Smooth muscle cell (in vitro differentiated cells): ENCODE data around the gene CAPS. TPM values are rescaled to one million over a fixed set of nuclear protein-coding genes. Genes with fewer than 3 reads are reported as not detected.
"Not testable (repeated sequence)": the region's sequence is repeated elsewhere in the genome, so short reads cannot be mapped to it uniquely, and the experiment has no call there.

Experiments used
- DNase-seq: peaks from one replicate; lab custom pipeline; 2025; ENCODE audit not compliant: unreplicated experiment; lab: John Stamatoyannopoulos, UW
- H2AFZ ChIP-seq: fragments of 200-600 bp; sonication (generic); 2 replicates; pipeline ENCODE4 v1.6.0; 2016; ENCODE audit warnings: antibody characterized with exemption, low read depth, mild to moderate bottlenecking
- H3F3A ChIP-seq: fragments of 200-600 bp; sonication (generic); 2 replicates; pipeline ENCODE4 v1.6.0; 2017; ENCODE audit warnings: antibody characterized with exemption, low read depth
- H3K27ac ChIP-seq: fragments of 200-600 bp; sonication (generic); 2 replicates; pipeline ENCODE4 v1.5.1; 2016; ENCODE audit warnings: low read depth, mild to moderate bottlenecking
- H3K27me3 ChIP-seq: fragments of 200-600 bp; sonication (generic); 2 replicates; pipeline ENCODE4 v1.6.1; 2016; ENCODE audit warnings: low read depth, mild to moderate bottlenecking
- H3K36me3 ChIP-seq: fragments of 200-600 bp; sonication (generic); 2 replicates; pipeline ENCODE4 v1.5.1; 2016; ENCODE audit warnings: low read depth
- H3K4me1 ChIP-seq: fragments of 200-600 bp; sonication (generic); 2 replicates; pipeline ENCODE4 v1.5.1; 2016; ENCODE audit warnings: low read depth
- H3K4me2 ChIP-seq: fragments of 200-600 bp; sonication (generic); 2 replicates; pipeline ENCODE4 v1.6.0; 2016; ENCODE audit warnings: mild to moderate bottlenecking
- H3K4me3 ChIP-seq: fragments of 200-600 bp; sonication (generic); 2 replicates; pipeline ENCODE4 v1.5.1; 2016; ENCODE audit warnings: mild to moderate bottlenecking
- H3K79me2 ChIP-seq: fragments of 200-600 bp; sonication (generic); 2 replicates; pipeline ENCODE4 v1.6.0; 2016; ENCODE audit warnings: low read depth, mild to moderate bottlenecking
- H3K9ac ChIP-seq: fragments of 200-600 bp; sonication (generic); 2 replicates; pipeline ENCODE4 v1.6.0; 2016; ENCODE audit warnings: low read depth
- H3K9me3 ChIP-seq: fragments of 200-600 bp; sonication (generic); replicated peaks from 2 replicates; pipeline ENCODE4 v1.5.1; 2016; ENCODE audit warnings: low read depth
- H4K20me1 ChIP-seq: fragments of 200-600 bp; sonication (generic); 2 replicates; pipeline ENCODE4 v1.6.0; 2016; ENCODE audit warnings: low read depth
- WGBS: methylation state at CpG from one replicate; pipeline ENCODE4 v1.1.7; 2016; ENCODE audit warnings: low lambda C conversion rate; 5-methylcytosine and 5-hydroxymethylcytosine counted together
- polyA plus RNA-seq: library from polyadenylated mRNA; unstranded; fragments of >200 nt; fragmentation: Nextera tagmentation; extraction: Ambion mirVana; gene quantifications from 2 replicates; pipeline ENCODE4 v1.2.1, GENCODE V29; 2016
- total RNA-seq: library from RNA; depleted of rRNA; stranded (reverse); fragments of >200 nt; gene quantifications from 2 replicates; pipeline ENCODE4 v1.2.3, GENCODE V29; 2014
- TF ChIP-seq, protein P1 (sequence below): fragments of 200-600 bp; sonication (generic); IDR thresholded peaks from 2 replicates; pipeline ENCODE4 v1.5.1; 2017; ENCODE audit warnings: borderline replicate concordance, mild to moderate bottlenecking, antibody characterized with exemption; ENCODE audit not compliant: insufficient read depth, poor library complexity, severe bottlenecking

CAPS gene
- total and polyA plus RNA-seq, 2 experiments from 2014 or later, result 5.1 to 17.3 TPM

- Histone ChIP-seq H3K4me3 (no peak overlapping the region), H4K20me1 (peaks cover 100% of the 10 kb centered on the region), H3K4me1 (no peaks in the 10 kb centered on the region), H3F3A (no peaks in the 10 kb centered on the region), H3K9ac (no peak overlapping the region), H3K36me3 (no peaks in the 10 kb centered on the region), H3K27me3 (no peaks in the 10 kb centered on the region), H3K79me2 (peaks cover 90% of the 10 kb centered on the region), H3K27ac (no peak overlapping the region), H3K4me2 (no peak overlapping the region), H3K9me3 (no peaks in the 10 kb centered on the region), H2AFZ (no peak overlapping the region)
- DNase-seq, result no peak
- WGBS, result 75% methylated on average over 29 of the region's 29 CpGs
- TF ChIP-seq, protein P1, sequence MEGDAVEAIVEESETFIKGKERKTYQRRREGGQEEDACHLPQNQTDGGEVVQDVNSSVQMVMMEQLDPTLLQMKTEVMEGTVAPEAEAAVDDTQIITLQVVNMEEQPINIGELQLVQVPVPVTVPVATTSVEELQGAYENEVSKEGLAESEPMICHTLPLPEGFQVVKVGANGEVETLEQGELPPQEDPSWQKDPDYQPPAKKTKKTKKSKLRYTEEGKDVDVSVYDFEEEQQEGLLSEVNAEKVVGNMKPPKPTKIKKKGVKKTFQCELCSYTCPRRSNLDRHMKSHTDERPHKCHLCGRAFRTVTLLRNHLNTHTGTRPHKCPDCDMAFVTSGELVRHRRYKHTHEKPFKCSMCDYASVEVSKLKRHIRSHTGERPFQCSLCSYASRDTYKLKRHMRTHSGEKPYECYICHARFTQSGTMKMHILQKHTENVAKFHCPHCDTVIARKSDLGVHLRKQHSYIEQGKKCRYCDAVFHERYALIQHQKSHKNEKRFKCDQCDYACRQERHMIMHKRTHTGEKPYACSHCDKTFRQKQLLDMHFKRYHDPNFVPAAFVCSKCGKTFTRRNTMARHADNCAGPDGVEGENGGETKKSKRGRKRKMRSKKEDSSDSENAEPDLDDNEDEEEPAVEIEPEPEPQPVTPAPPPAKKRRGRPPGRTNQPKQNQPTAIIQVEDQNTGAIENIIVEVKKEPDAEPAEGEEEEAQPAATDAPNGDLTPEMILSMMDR, result no peak
These were observed 48.2 kb downstream of the CAPS start for GRCh38 chr19:5961969-5962945.

GRCh38 chr19:5963259-5963658, 49.2 kb downstream of the CAPS start:
- peaks cover 88% of the 10 kb centered on the region for H3K79me2 ChIP-seq
- H3K36me3 ChIP-seq, H3K9ac ChIP-seq, H3K4me3 ChIP-seq, H3K9me3 ChIP-seq, DNase-seq, H2AFZ ChIP-seq, H3K27me3 ChIP-seq, H3K4me2 ChIP-seq, H3F3A ChIP-seq, H3K4me1 ChIP-seq, H3K27ac ChIP-seq: not testable (repeated sequence)
- peaks cover 100% of the 10 kb centered on the region for H4K20me1 ChIP-seq
- 84% methylated on average over 6 of the region's 6 CpGs for WGBS

DNA sequence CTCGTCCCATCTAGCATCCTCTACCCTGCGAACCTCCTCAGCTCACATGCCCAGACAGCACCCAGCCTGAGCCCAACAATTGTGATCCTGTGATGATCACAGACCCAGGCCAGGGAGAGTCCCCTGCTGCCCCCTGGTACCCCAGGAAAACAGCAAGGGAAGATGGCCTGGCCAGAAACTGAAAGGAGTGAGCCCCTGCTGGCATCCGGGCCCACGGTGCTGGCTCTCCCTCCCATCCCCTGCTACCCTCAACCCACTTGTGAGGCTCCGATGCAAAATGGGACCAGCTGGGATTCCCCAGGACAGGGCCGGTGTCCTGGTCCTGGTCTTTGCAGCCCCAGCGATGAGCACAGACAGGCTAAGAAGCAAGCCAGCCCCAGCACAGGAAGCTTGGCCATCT, 49.8 kb downstream of the CAPS start:
- H3K79me2 ChIP-seq, result peaks cover 90% of the 10 kb centered on the region
- H3K4me3 ChIP-seq, result no peak overlapping the region
- no peaks in the 10 kb centered on the region for H3K9me3 ChIP-seq
- H3K27ac ChIP-seq, result no peak overlapping the region
- no peak overlapping the region for H3K9ac ChIP-seq
- H4K20me1 ChIP-seq, result peaks cover 100% of the 10 kb centered on the region
- H3K4me2 ChIP-seq, result no peak overlapping the region
- no peak overlapping the region for H2AFZ ChIP-seq
- peaks cover 4% of the 10 kb centered on the region for H3F3A ChIP-seq
- TF ChIP-seq, protein P1, result no peak
- no peaks in the 10 kb centered on the region for H3K27me3 ChIP-seq
- DNase-seq, result no peak
- no peaks in the 10 kb centered on the region for H3K36me3 ChIP-seq
- H3K4me1 ChIP-seq, result no peaks in the 10 kb centered on the region
- WGBS, result 96% methylated on average over 7 of the region's 7 CpGs

- no peak for DNase-seq
- H4K20me1 ChIP-seq, result peaks cover 100% of the 10 kb centered on the region
- no peaks in the 10 kb centered on the region for H3K36me3 ChIP-seq
- H3K9ac ChIP-seq, result no peak overlapping the region
- no peak overlapping the region for H2AFZ ChIP-seq
- peaks cover 93% of the 10 kb centered on the region for H3K79me2 ChIP-seq
- no peak overlapping the region for H3K4me2 ChIP-seq
- H3K4me1 ChIP-seq, result no peaks in the 10 kb centered on the region
- peaks cover 9% of the 10 kb centered on the region for H3F3A ChIP-seq
- TF ChIP-seq, protein P1, result no peak
- no peaks in the 10 kb centered on the region for H3K27me3 ChIP-seq
- no peak overlapping the region for H3K27ac ChIP-seq
- no peaks in the 10 kb centered on the region for H3K9me3 ChIP-seq
- no peak overlapping the region for H3K4me3 ChIP-seq
- WGBS, result 98% methylated on average over 5 of the region's 5 CpGs
These were observed 50.9 kb downstream of the CAPS start for GRCh38 chr19:5964816-5965565.
